PC-9 (cell line): ENCODE results near the gene TMEM52. TPM values are rescaled to one million over a fixed set of nuclear protein-coding genes. Genes with fewer than 3 reads are reported as not detected.

Experiments used
- BruUV-seq: library from RNA; stranded (reverse); fragments of 400-500 nt; replicated peaks from 2 replicates; lab custom pipeline; 2021; lab: Mats Ljungman, UMichigan
- CTCF ChIA-PET: fragments of 300-600 bp; sonication (Branson Sonifier 250); formaldehyde crosslinking; loops from one replicate; lab custom pipeline; 2022; ENCODE audit warnings: antibody characterized with exemption; lab: Charles Lee
- POLR2A ChIA-PET: fragments of 300-600 bp; sonication (Branson Sonifier 250); formaldehyde crosslinking; loops from one replicate; lab custom pipeline; 2022; ENCODE audit warnings: antibody characterized with exemption; ENCODE audit not compliant: unreplicated experiment; lab: Charles Lee
- DNase-seq, 2 experiments: peaks; one replicate each; pipeline versions ENCODE4 v3.0.0 to v3.0.0-alpha.2; 2015 to 2022; ENCODE audit warnings: mixed read lengths in 1 of 2
- H2AFZ ChIP-seq: fragments of 200-600 bp; sonication (generic); 2 replicates; pipeline ENCODE4 v1.8.1; 2017; ENCODE audit warnings: antibody characterized with exemption
- H3F3A ChIP-seq: fragments of 200-600 bp; sonication (generic); 2 replicates; pipeline ENCODE4 v1.8.1; 2017; ENCODE audit warnings: antibody characterized with exemption, mild to moderate bottlenecking, low read depth; ENCODE audit not compliant: insufficient read depth
- H3K27ac ChIP-seq: fragments of 200-600 bp; sonication (generic); 2 replicates; pipeline ENCODE4 v1.6.1; 2016; ENCODE audit warnings: mixed run types
- H3K27me3 ChIP-seq: fragments of 200-600 bp; sonication (generic); 2 replicates; pipeline ENCODE4 v1.6.1; 2016; ENCODE audit warnings: low read depth, mixed run types; ENCODE audit not compliant: insufficient read depth
- H3K36me3 ChIP-seq: fragments of 200-600 bp; sonication (generic); 2 replicates; pipeline ENCODE4 v1.6.1; 2016; ENCODE audit warnings: low read depth, mixed run types
- H3K4me1 ChIP-seq: fragments of 200-600 bp; sonication (generic); replicated peaks from 2 replicates; pipeline ENCODE4 v1.6.1; 2016; ENCODE audit warnings: mixed run types; ENCODE audit not compliant: insufficient read depth
- H3K4me2 ChIP-seq: fragments of 200-600 bp; sonication (generic); 2 replicates; pipeline ENCODE4 v1.6.1; 2017; ENCODE audit warnings: mixed run types
- H3K4me3 ChIP-seq: fragments of 200-600 bp; sonication (generic); 2 replicates; pipeline ENCODE4 v1.6.1; 2016; ENCODE audit warnings: mixed run types
- H3K79me2 ChIP-seq: fragments of 200-600 bp; sonication (generic); 2 replicates; pipeline ENCODE4 v1.6.1; 2017; ENCODE audit warnings: low read depth, mixed run types
- H3K9me2 ChIP-seq: fragments of 200-600 bp; sonication (generic); 2 replicates; pipeline ENCODE4 v1.8.1; 2017; ENCODE audit warnings: mild to moderate bottlenecking; ENCODE audit not compliant: insufficient read depth
- H3K9me3 ChIP-seq: fragments of 200-600 bp; sonication (generic); 2 replicates; pipeline ENCODE4 v1.8.1; 2016; ENCODE audit warnings: low read depth; ENCODE audit not compliant: insufficient read depth
- H4K20me1 ChIP-seq: fragments of 200-600 bp; sonication (generic); 2 replicates; pipeline ENCODE4 v1.8.1; 2017; ENCODE audit not compliant: insufficient read depth
- CTCF ChIP-seq: fragments of 200-600 bp; sonication (generic); conservative IDR thresholded peaks from 2 replicates; pipeline ENCODE4 v1.6.1; 2017; ENCODE audit warnings: mixed run types, antibody characterized with exemption, mild to moderate bottlenecking, moderate library complexity
- EZH2 ChIP-seq: fragments of 200-600 bp; sonication (generic); IDR thresholded peaks from 2 replicates; pipeline ENCODE4 v1.8.0; 2017; ENCODE audit warnings: antibody characterized with exemption, low read depth
- intact Hi-C: fragments of 100-400 bp; cut with micrococcal nuclease; formaldehyde crosslinking; loops from one replicate; pipeline ENCODE4 v1.10.0; 2022; ENCODE audit not compliant: unreplicated experiment
- total RNA-seq: library from RNA; stranded (reverse); gene quantifications from 2 replicates; pipeline ENCODE4 v1.2.3, GENCODE V29; 2021

The TMEM52 gene
- total RNA-seq, 1 experiment from 2014 or later = 7.4 TPM

DNA sequence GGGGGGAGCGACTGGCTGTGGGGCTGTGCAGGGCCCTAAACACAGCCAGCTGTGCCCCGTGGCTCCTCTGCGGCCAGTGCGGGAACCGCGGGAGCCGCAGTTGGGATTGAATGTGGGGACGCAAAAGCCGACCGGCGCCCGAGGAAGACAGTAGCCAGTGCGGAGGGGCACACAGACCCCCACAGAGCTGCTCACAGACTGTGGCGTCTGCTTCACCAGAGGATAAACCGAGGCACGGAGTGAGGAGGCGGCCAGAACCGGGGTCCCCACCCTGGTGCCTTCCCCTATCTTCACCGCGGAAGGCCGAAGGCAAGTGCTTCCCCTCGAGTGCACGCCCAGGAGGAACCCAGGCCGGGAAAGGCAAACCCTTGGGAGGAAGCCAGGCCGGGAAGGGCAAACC is 8.7 kb upstream of the TMEM52 start:
- Histone ChIP-seq H2AFZ (no peak overlapping the region), H3K27ac (no peak overlapping the region), H3K27me3 (peaks cover 42% of the 10 kb centered on the region), H3K9me2 (no peaks in the 10 kb centered on the region), H3K36me3 (no peaks in the 10 kb centered on the region), H3K4me3 (no peak overlapping the region), H3F3A (0 out of 2 replicates have a peak, but pooled peaks cover 7% of the 10 kb centered on the region), H3K79me2 (no peaks in the 10 kb centered on the region), H3K4me2 (no peak overlapping the region), H3K9me3 (no peaks in the 10 kb centered on the region), H4K20me1 (no peaks in the 10 kb centered on the region), H3K4me1 (no peaks in the 10 kb centered on the region)
- TF ChIP-seq CTCF = no peak
- no peak for TF ChIP-seq EZH2
- CTCF ChIA-PET = no interaction called here
- no peak for DNase-seq
- intact Hi-C loops = no loop called here
- POLR2A ChIA-PET = no interaction called here
- no TSS peak for BruUV-seq

GRCh38 chr1:1926886-1927660 is 8.0 kb upstream of the TMEM52 start:
- POLR2A ChIA-PET = interaction anchor here (0.6 kb wide), 1 partner anchor 9 kb away, joined by 4 read pairs; no protein-coding TSS in a partner anchor

DNA sequence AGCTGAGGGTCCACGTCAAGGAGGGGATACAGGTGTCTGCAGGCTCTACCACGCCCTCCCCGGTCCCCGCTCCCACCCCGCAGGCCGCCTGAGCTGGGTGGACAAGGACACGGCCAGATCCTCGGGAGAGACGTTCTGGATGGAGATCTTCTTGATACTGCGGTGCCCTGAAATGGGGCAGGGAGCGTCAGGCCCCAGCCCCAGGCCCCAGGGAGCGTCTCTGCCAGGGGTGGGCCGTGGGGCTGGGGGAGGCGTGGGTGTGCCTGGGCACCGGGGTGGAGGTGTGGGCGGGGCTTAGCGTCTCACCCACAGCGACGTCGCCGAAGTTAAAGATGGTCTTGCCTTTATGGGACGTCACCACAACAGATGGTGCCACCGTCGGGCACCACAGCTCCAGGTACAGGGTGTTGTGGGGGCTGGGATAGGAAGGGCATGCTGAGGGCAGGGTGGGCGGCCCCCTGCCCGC is 7.3 kb upstream of the TMEM52 start:
- no peaks in the 10 kb centered on the region for H3K9me2 ChIP-seq
- H2AFZ ChIP-seq = no peak overlapping the region
- H3F3A ChIP-seq = 0 out of 2 replicates have a peak, but pooled peaks cover 7% of the 10 kb centered on the region
- intact Hi-C loops = no loop called here
- no peaks in the 10 kb centered on the region for H4K20me1 ChIP-seq
- TF ChIP-seq CTCF (no peak), EZH2 (no peak)
- no peaks in the 10 kb centered on the region for H3K9me3 ChIP-seq
- H3K4me1 ChIP-seq = no peaks in the 10 kb centered on the region
- no peak overlapping the region for H3K4me3 ChIP-seq
- peaks cover 42% of the 10 kb centered on the region for H3K27me3 ChIP-seq
- H3K79me2 ChIP-seq = no peaks in the 10 kb centered on the region
- H3K27ac ChIP-seq = no peak overlapping the region
- H3K4me2 ChIP-seq = no peak overlapping the region
- ChIA-PET CTCF (no interaction called here), POLR2A (interaction anchor here (0.6 kb wide), 1 partner anchor 10 kb away, joined by 4 read pairs; no protein-coding TSS in a partner anchor)
- BruUV-seq = no TSS peak
- H3K36me3 ChIP-seq = no peaks in the 10 kb centered on the region
- no peak for DNase-seq

More at GRCh38 chr1:1926886-1927660, 8.0 kb upstream of the TMEM52 start:
- H3F3A ChIP-seq = 0 out of 2 replicates have a peak, but pooled peaks cover 7% of the 10 kb centered on the region
- no peak for TF ChIP-seq EZH2
- no peak for TF ChIP-seq CTCF
- H3K9me3 ChIP-seq = no peaks in the 10 kb centered on the region
- intact Hi-C loops = no loop called here
- CTCF ChIA-PET = no interaction called here
- no peaks in the 10 kb centered on the region for H3K36me3 ChIP-seq
- DNase-seq = no peak
- no TSS peak for BruUV-seq
- no peak overlapping the region for H3K27ac ChIP-seq
- H3K4me3 ChIP-seq = no peak overlapping the region
- no peaks in the 10 kb centered on the region for H3K4me1 ChIP-seq
- H3K79me2 ChIP-seq = no peaks in the 10 kb centered on the region
- no peak overlapping the region for H2AFZ ChIP-seq
- H3K27me3 ChIP-seq = peaks cover 42% of the 10 kb centered on the region
- H3K4me2 ChIP-seq = no peak overlapping the region
- no peaks in the 10 kb centered on the region for H4K20me1 ChIP-seq
- no peaks in the 10 kb centered on the region for H3K9me2 ChIP-seq
